ENCODE data around the gene GMIP.

GRCh38 chr19:19645233-19645870, 1.9 kb upstream of the GMIP start:
- TF ChIP-seq POLR2A (IDR thresholded peaks at IDR 0.05) (no peak), EP300 (IDR thresholded peaks at IDR 0.05) (no peak)
- TF ChIP-seq, protein P1, sequence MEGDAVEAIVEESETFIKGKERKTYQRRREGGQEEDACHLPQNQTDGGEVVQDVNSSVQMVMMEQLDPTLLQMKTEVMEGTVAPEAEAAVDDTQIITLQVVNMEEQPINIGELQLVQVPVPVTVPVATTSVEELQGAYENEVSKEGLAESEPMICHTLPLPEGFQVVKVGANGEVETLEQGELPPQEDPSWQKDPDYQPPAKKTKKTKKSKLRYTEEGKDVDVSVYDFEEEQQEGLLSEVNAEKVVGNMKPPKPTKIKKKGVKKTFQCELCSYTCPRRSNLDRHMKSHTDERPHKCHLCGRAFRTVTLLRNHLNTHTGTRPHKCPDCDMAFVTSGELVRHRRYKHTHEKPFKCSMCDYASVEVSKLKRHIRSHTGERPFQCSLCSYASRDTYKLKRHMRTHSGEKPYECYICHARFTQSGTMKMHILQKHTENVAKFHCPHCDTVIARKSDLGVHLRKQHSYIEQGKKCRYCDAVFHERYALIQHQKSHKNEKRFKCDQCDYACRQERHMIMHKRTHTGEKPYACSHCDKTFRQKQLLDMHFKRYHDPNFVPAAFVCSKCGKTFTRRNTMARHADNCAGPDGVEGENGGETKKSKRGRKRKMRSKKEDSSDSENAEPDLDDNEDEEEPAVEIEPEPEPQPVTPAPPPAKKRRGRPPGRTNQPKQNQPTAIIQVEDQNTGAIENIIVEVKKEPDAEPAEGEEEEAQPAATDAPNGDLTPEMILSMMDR (IDR thresholded peaks at IDR 0.05) = no peak
